ENCODE data around the gene CST9.

Gene CST9

DNA sequence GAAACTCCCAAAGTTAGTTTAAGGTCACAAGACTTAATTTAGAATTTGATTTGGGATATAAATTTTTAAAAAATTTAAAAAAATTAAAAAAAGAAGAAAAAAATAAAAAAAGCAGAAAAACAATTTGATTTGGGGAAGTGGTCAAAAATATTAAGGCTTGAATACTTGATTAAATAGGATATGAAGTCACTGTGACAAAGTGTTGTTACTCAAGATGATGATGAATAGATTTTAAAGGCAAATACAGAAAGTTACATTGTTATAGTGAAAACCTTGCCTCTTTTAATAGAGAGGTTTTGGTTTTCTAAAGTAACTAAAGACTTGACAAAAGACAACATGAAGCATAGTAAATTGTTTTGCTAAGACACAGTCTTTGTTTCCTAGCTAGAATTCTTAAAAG lies 7.2 kb downstream of the CST9 start:
- POLR2A ChIA-PET = no interaction called here
- Histone ChIP-seq H3K4me3 (ENCODE audit: control insufficient read depth in 1 of 7, extremely low read depth in 1 of 7, insufficient read depth in 4 of 7, low read depth in 2 of 7, low read length in 6 of 7) (no peak overlapping the region), H3K36me3 (ENCODE audit: control insufficient read depth in 4 of 4, insufficient read depth in 4 of 4, low read length in 3 of 4) (no peaks in the 10 kb centered on the region), H3K27ac (ENCODE audit: insufficient read depth in 1 of 2, low read depth in 1 of 2, low read length in 2 of 2, poor library complexity in 1 of 2, severe bottlenecking in 2 of 2) (no peak overlapping the region), H3K27me3 (replicated peaks in 2 of 5; ENCODE audit: control insufficient read depth in 4 of 5, insufficient read depth in 5 of 5, low read length in 4 of 5) (no peaks in the 10 kb centered on the region), H3K9me3 (ENCODE audit: control extremely low read depth in 1 of 5, control insufficient read depth in 4 of 5, insufficient read depth in 2 of 5, low read depth in 1 of 5, low read length in 4 of 5) (no peaks in the 10 kb centered on the region), H3K4me1 (ENCODE audit: control extremely low read depth in 1 of 4, control insufficient read depth in 4 of 4, insufficient read depth in 4 of 4, low read length in 3 of 4) (peaks cover 2 to 17% (median 11%) of the 10 kb centered on the region in 4 experiments)
- CTCF ChIA-PET = interaction anchor here (0.7 to 2.4 kb wide), 2 partner anchors 11 to 156 kb away, joined by 3 to 9 read pairs; no protein-coding TSS in a partner anchor
- peak in 2 of 3 donors; percentile 12 to 35 for DNase-seq

DNA sequence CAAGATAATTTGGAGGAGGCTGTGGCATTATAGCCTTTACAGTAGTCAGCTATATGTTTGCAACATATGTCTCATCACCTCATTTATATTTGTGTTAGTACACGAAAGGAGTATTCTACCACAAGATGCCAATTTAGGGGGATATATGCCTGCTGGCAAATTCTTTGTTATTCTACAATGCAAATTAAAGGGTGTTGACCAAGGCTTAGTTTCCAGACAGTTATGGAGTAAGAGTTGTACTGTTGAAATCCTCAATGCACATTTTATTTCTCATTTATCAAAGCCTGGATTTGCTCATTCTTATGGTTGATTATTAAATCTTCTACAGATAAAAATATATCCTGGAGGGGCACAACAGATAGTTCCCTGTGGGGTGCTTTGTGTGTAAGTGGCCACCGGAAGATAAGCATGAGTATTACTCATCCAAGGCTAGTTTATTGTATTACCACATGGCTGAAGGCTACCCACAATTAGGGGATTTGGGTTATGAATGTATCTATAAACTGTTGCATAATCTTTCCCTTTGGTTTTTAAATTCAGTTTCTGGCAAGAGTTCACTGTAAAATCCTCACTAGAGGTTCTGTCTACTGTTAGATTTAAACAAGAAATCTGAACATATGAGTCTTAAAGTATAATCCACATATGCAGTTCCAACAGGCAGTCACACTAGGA lies 9.0 kb downstream of the CST9 start:
- POLR2A ChIA-PET = no interaction called here
- Histone ChIP-seq H3K36me3 (ENCODE audit: control insufficient read depth in 4 of 4, insufficient read depth in 4 of 4, low read length in 3 of 4) (no peaks in the 10 kb centered on the region), H3K27ac (ENCODE audit: insufficient read depth in 1 of 2, low read depth in 1 of 2, low read length in 2 of 2, poor library complexity in 1 of 2, severe bottlenecking in 2 of 2) (no peak overlapping the region), H3K4me3 (ENCODE audit: control insufficient read depth in 1 of 7, extremely low read depth in 1 of 7, insufficient read depth in 4 of 7, low read depth in 2 of 7, low read length in 6 of 7) (no peak overlapping the region), H3K4me1 (ENCODE audit: control extremely low read depth in 1 of 4, control insufficient read depth in 4 of 4, insufficient read depth in 4 of 4, low read length in 3 of 4) (peaks cover 0 to 2% (median under 1%) of the 10 kb centered on the region in 4 experiments), H3K27me3 (replicated peaks in 2 of 5; ENCODE audit: control insufficient read depth in 4 of 5, insufficient read depth in 5 of 5, low read length in 4 of 5) (no peaks in the 10 kb centered on the region), H3K9me3 (ENCODE audit: control extremely low read depth in 1 of 5, control insufficient read depth in 4 of 5, insufficient read depth in 2 of 5, low read depth in 1 of 5, low read length in 4 of 5) (no peaks in the 10 kb centered on the region)
- CTCF ChIA-PET = interaction anchor here (2.4 kb wide), 1 partner anchor 155 kb away, joined by 9 read pairs; no protein-coding TSS in a partner anchor
- no CpG with 5 or more reads among the region's 2 CpGs for WGBS (ENCODE audit: insufficient coverage)
- peak in 1 of 3 donors; percentile 11 for DNase-seq

DNA sequence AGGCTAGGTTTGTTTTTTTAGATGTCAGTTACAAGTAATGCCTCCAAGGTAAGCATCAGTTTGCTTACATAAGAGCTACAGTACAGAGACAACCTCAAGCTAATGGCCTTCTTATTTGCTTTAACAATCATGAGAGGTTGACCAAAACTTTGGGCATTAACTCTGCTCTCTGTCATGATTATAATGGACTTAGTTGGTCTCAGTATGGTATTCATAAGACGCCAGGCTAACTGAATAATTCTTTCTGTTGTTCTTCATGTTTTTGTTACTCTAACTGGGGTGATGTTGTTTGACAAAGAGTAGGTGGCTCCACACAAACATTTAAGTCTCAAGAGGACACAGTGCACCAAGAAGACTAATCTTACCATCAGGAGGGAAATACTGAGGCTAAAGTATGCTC lies 9.8 kb downstream of the CST9 start:
- POLR2A ChIA-PET = no interaction called here
- Histone ChIP-seq H3K4me1 (ENCODE audit: control extremely low read depth in 1 of 4, control insufficient read depth in 4 of 4, insufficient read depth in 4 of 4, low read length in 3 of 4) (no peaks in the 10 kb centered on the region), H3K4me3 (ENCODE audit: control insufficient read depth in 1 of 7, extremely low read depth in 1 of 7, insufficient read depth in 4 of 7, low read depth in 2 of 7, low read length in 6 of 7) (no peak overlapping the region), H3K27ac (ENCODE audit: insufficient read depth in 1 of 2, low read depth in 1 of 2, low read length in 2 of 2, poor library complexity in 1 of 2, severe bottlenecking in 2 of 2) (no peak overlapping the region), H3K36me3 (ENCODE audit: control insufficient read depth in 4 of 4, insufficient read depth in 4 of 4, low read length in 3 of 4) (no peaks in the 10 kb centered on the region), H3K27me3 (replicated peaks in 2 of 5; ENCODE audit: control insufficient read depth in 4 of 5, insufficient read depth in 5 of 5, low read length in 4 of 5) (no peaks in the 10 kb centered on the region), H3K9me3 (ENCODE audit: control extremely low read depth in 1 of 5, control insufficient read depth in 4 of 5, insufficient read depth in 2 of 5, low read depth in 1 of 5, low read length in 4 of 5) (no peaks in the 10 kb centered on the region)
- no peak for DNase-seq
- CTCF ChIA-PET = no interaction called here
- WGBS (ENCODE audit: insufficient coverage) = 100% methylated on average over 1 of the region's 1 CpG

DNA sequence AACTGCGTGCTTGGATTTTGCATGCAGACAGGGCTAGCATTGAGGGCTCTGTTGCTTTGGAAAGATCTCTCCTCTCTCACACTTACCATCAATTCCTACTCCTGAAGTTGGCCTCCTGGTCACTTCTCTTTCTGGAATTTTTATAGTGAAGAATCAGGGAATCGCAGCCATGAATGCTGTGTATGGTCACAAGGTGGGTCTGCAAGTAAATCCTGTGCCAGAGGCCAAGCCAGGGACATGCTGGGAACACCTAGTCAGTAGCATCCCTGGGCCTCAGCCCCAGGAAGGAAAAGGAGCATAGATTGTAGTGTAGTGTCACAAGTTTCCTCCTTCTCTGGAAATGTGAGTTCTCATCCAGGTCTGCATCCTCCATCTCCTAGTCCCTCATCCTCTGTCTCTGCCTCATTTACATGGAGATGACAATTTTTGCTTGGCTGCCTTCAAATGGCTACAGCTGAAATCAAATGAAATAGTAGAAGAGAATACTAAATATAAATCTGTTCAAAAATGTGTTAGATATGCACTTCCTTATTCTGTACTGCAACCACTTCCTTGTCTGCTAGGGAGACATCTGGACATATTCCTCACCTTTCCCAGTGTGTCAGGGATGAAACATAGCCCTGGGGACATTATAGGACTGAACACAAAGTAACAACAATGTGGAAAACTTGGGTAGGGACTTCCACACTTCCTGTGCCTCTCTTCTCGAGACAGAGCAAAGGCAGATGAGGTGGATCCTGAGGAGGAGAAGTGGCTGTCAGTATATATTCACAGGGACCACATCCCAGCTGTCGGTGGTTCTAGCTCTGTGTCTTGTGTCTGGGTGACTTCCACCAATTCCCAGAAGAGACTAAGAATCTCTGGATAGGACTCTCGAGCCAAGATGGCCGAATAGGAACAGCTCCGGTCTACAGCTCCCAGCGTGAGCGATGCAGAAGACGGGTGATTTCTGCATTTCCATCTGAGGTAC lies 17.0 kb downstream of the CST9 start:
- Histone ChIP-seq H3K36me3 (ENCODE audit: control insufficient read depth in 4 of 4, insufficient read depth in 4 of 4, low read length in 3 of 4) (no peaks in the 10 kb centered on the region), H3K27ac (ENCODE audit: insufficient read depth in 1 of 2, low read depth in 1 of 2, low read length in 2 of 2, poor library complexity in 1 of 2, severe bottlenecking in 2 of 2) (no peak overlapping the region), H3K9me3 (ENCODE audit: control extremely low read depth in 1 of 5, control insufficient read depth in 4 of 5, insufficient read depth in 2 of 5, low read depth in 1 of 5, low read length in 4 of 5) (no peaks in the 10 kb centered on the region), H3K4me1 (ENCODE audit: control extremely low read depth in 1 of 4, control insufficient read depth in 4 of 4, insufficient read depth in 4 of 4, low read length in 3 of 4) (peaks cover 0 to 10% (median 8%) of the 10 kb centered on the region in 4 experiments), H3K27me3 (replicated peaks in 2 of 5; ENCODE audit: control insufficient read depth in 4 of 5, insufficient read depth in 5 of 5, low read length in 4 of 5) (peaks cover 0 to 2% (median 0%) of the 10 kb centered on the region in 5 experiments), H3K4me3 (ENCODE audit: control insufficient read depth in 1 of 7, extremely low read depth in 1 of 7, insufficient read depth in 4 of 7, low read depth in 2 of 7, low read length in 6 of 7) (peak overlapping the region in 1 of 7 experiments; percentile 48)
- CTCF ChIA-PET = no interaction called here
- WGBS (ENCODE audit: insufficient coverage) = 77% methylated on average over 2 of the region's 10 CpGs
- POLR2A ChIA-PET = no interaction called here
- DNase-seq = no peak

DNA sequence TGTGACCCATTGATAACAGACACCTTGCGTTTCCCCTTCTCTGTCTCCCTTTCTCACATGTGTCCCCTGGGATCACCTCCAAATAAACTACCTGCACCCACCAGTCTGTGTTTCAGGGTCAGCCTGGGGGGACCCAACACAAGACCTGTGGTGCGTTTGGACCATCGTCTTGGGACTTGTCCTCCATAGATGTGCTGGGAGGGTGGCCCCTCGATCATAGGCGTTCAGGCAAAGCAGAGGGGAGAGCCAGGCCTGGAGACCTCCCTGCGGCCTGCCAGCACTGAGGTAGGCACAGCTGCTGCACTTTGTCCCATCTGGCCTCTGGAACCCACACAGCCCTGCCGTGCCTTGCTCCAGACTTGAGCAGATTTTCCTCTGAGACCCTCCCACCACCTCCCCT lies 18.1 kb downstream of the CST9 start:
- CTCF ChIA-PET = interaction anchor here (1.1 to 1.4 kb wide), 2 partner anchors 11 to 14 kb away, joined by 3 to 4 read pairs; no protein-coding TSS in a partner anchor
- WGBS (ENCODE audit: insufficient coverage) = 94% methylated on average over 7 of the region's 7 CpGs
- POLR2A ChIA-PET = no interaction called here
- Histone ChIP-seq H3K27ac (ENCODE audit: insufficient read depth in 1 of 2, low read depth in 1 of 2, low read length in 2 of 2, poor library complexity in 1 of 2, severe bottlenecking in 2 of 2) (no peak overlapping the region), H3K27me3 (replicated peaks in 2 of 5; ENCODE audit: control insufficient read depth in 4 of 5, insufficient read depth in 5 of 5, low read length in 4 of 5) (peaks cover 0 to 2% (median 0%) of the 10 kb centered on the region in 5 experiments), H3K9me3 (ENCODE audit: control extremely low read depth in 1 of 5, control insufficient read depth in 4 of 5, insufficient read depth in 2 of 5, low read depth in 1 of 5, low read length in 4 of 5) (no peaks in the 10 kb centered on the region), H3K36me3 (ENCODE audit: control insufficient read depth in 4 of 4, insufficient read depth in 4 of 4, low read length in 3 of 4) (no peaks in the 10 kb centered on the region), H3K4me3 (ENCODE audit: control insufficient read depth in 1 of 7, extremely low read depth in 1 of 7, insufficient read depth in 4 of 7, low read depth in 2 of 7, low read length in 6 of 7) (no peak overlapping the region), H3K4me1 (ENCODE audit: control extremely low read depth in 1 of 4, control insufficient read depth in 4 of 4, insufficient read depth in 4 of 4, low read length in 3 of 4) (peaks cover 0 to 10% (median 8%) of the 10 kb centered on the region in 4 experiments)
- no peak for DNase-seq

DNA sequence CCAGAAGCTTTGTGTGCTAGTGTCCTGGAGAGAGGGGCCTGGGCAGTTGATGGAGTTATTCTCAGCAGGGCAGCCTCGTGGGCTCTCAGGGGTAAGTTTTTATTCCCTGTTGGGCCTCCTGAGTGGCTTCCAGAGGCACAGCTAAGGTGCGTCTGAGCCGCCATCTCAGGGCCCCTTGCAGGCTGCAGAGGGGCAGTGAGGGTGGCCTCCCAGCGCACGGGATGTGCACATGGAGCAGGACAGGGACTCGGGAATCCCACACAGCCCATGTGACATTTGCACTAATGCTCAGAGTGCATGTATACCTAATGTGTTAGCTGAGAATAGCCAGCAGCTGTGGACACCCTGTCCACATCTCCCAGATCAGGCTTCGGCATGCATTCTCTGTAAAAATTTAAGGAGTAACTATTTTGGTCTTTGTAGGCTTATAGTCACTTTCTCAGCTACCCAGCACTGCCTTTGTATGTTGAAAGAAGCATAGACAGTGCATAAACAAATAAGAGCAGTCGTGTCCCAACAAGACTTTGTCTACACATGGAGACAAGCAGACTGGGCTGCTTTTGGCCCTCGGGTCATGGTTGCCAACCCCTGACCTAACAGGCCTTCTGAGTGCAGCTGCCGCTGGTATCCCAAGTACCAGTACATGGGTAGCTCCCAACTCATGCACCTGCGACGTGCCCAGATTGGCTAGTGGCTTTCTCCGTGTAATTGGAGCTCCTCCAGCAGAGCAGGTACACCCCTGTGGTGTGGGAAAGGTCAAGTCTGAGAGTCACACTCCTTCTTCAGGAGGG lies 18.8 kb downstream of the CST9 start:
- no peak for DNase-seq
- H3K36me3 ChIP-seq (ENCODE audit: control insufficient read depth in 4 of 4, insufficient read depth in 4 of 4, low read length in 3 of 4) = no peaks in the 10 kb centered on the region
- peaks cover 0 to 10% (median 8%) of the 10 kb centered on the region in 4 experiments for H3K4me1 ChIP-seq (ENCODE audit: control extremely low read depth in 1 of 4, control insufficient read depth in 4 of 4, insufficient read depth in 4 of 4, low read length in 3 of 4)
- 94% methylated on average over 11 of the region's 13 CpGs for WGBS (ENCODE audit: insufficient coverage)
- no peak overlapping the region for H3K27ac ChIP-seq (ENCODE audit: insufficient read depth in 1 of 2, low read depth in 1 of 2, low read length in 2 of 2, poor library complexity in 1 of 2, severe bottlenecking in 2 of 2)
- H3K9me3 ChIP-seq (ENCODE audit: control extremely low read depth in 1 of 5, control insufficient read depth in 4 of 5, insufficient read depth in 2 of 5, low read depth in 1 of 5, low read length in 4 of 5) = no peaks in the 10 kb centered on the region
- no peak overlapping the region for H3K4me3 ChIP-seq (ENCODE audit: control insufficient read depth in 1 of 7, extremely low read depth in 1 of 7, insufficient read depth in 4 of 7, low read depth in 2 of 7, low read length in 6 of 7)
- H3K27me3 ChIP-seq (replicated peaks in 2 of 5; ENCODE audit: control insufficient read depth in 4 of 5, insufficient read depth in 5 of 5, low read length in 4 of 5) = peaks cover 0 to 2% (median 0%) of the 10 kb centered on the region in 5 experiments
- POLR2A ChIA-PET = no interaction called here
- CTCF ChIA-PET = interaction anchor here (1.1 to 1.4 kb wide), 3 partner anchors 11 to 39 kb away, joined by 3 to 4 read pairs (median 3); no protein-coding TSS in a partner anchor

Data from common myeloid progenitor, CD34-positive (primary cell).